B cell (primary cell): ENCODE data around the gene SPTLC2. TPM values are rescaled to one million over a fixed set of nuclear protein-coding genes. Genes with fewer than 3 reads are reported as not detected.

Source experiments
- ATAC-seq: fragments of 200-7000 bp; cut with Tn5 transposase; one replicate; pipeline ENCODE4 v1.10.0; 2021; ENCODE audit warnings: low read depth, mild to moderate bottlenecking, moderate number of reproducible peaks, moderate library complexity
- CTCF ChIA-PET: fragments of 350-600 bp; sonication (Branson Sonifier 250); formaldehyde crosslinking; loops from one replicate; lab custom pipeline; 2021; ENCODE audit warnings: antibody characterized with exemption, inconsistent platforms; lab: Charles Lee
- POLR2A ChIA-PET: fragments of 350-600 bp; sonication (Branson Sonifier 250); formaldehyde crosslinking; loops from one replicate; lab custom pipeline; 2021; ENCODE audit warnings: antibody characterized with exemption; lab: Charles Lee
- DNase-seq: peaks from one replicate; pipeline ENCODE4 v3.0.0; 2013
- H2AFZ ChIP-seq: 2 replicates; pipeline ENCODE4 v1.6.1; 2012; ENCODE audit warnings: mild to moderate bottlenecking, low read depth, low read length; ENCODE audit not compliant: insufficient read depth, poor library complexity, severe bottlenecking
- H3K27ac ChIP-seq, 2 donors: 1 replicate in 1 of 2; 2 replicates in 1 of 2; pipeline ENCODE4 v1.5.1; 2012 to 2013; ENCODE audit warnings: low read length in 2 of 2, mild to moderate bottlenecking in 2 of 2, moderate library complexity in 1 of 2
- H3K27me3 ChIP-seq, 4 experiments: fragments of 200-600 bp in 1 of 4; sonication (generic) in 1 of 4; replicated peaks in 1 of 4; 1 replicate in 2 of 4; 2 replicates in 2 of 4; pipeline versions ENCODE4 v1.6.1 to v1.7.0; 2013 to 2016; ENCODE audit warnings: low read length in 3 of 4, mild to moderate bottlenecking in 2 of 4, mixed read lengths in 1 of 4, moderate library complexity in 1 of 4; ENCODE audit not compliant: insufficient read depth in 4 of 4, control insufficient read depth in 3 of 4; ENCODE audit errors: control extremely low read depth in 1 of 4
- H3K36me3 ChIP-seq, 2 experiments: replicated peaks in 1 of 2; 1 replicate in 1 of 2; 2 replicates in 1 of 2; pipeline versions ENCODE4 v1.6.1 to v1.7.1; 2013; ENCODE audit warnings: low read length in 1 of 2; ENCODE audit not compliant: insufficient read depth in 2 of 2, control insufficient read depth in 1 of 2; ENCODE audit errors: control extremely low read depth in 1 of 2, extremely low read depth in 1 of 2
- H3K4me1 ChIP-seq, 2 donors: fragments of 200-600 bp in 1 of 2; sonication (generic) in 1 of 2; 1 replicate in 1 of 2; 2 replicates in 1 of 2; pipeline versions ENCODE4 v1.5.1 to v1.6.1; 2013 to 2017; ENCODE audit warnings: low read length in 2 of 2; ENCODE audit not compliant: control insufficient read depth in 2 of 2, insufficient read depth in 2 of 2
- H3K4me2 ChIP-seq: replicated peaks from 2 replicates; pipeline ENCODE3; 2012; ENCODE audit warnings: mild to moderate bottlenecking, low read depth, low read length; ENCODE audit not compliant: poor library complexity, severe bottlenecking
- H3K4me3 ChIP-seq, 5 experiments: fragments of 200-600 bp in 1 of 5; sonication (generic) in 1 of 5; 1 replicate in 3 of 5; 2 replicates in 2 of 5; pipeline versions ENCODE4 v1.5.1 to v1.7.0; 2011 to 2016; ENCODE audit warnings: low read length in 4 of 5, mild to moderate bottlenecking in 4 of 5, low read depth in 2 of 5, control low read depth in 1 of 5, moderate library complexity in 1 of 5; ENCODE audit not compliant: insufficient read depth in 1 of 5; ENCODE audit errors: control extremely low read depth in 1 of 5, extremely low read depth in 1 of 5
- H3K79me2 ChIP-seq: fragments of 200-600 bp; sonication (generic); one replicate; pipeline ENCODE4 v1.6.0; 2016; ENCODE audit warnings: low read length; ENCODE audit not compliant: control insufficient read depth, insufficient read depth
- H3K9ac ChIP-seq: fragments of 200-600 bp; sonication (generic); 2 replicates; pipeline ENCODE4 v1.6.1; 2017; ENCODE audit warnings: mild to moderate bottlenecking, low read length, moderate library complexity
- H3K9me3 ChIP-seq, 3 donors: one replicate each; pipeline versions ENCODE4 v1.6.1 to v1.7.1; 2013; ENCODE audit warnings: low read length in 2 of 3; ENCODE audit not compliant: control insufficient read depth in 2 of 3, insufficient read depth in 1 of 3; ENCODE audit errors: control extremely low read depth in 1 of 3
- H4K20me1 ChIP-seq: 2 replicates; pipeline ENCODE4 v1.6.0; 2012; ENCODE audit warnings: mild to moderate bottlenecking, low read length; ENCODE audit not compliant: insufficient read depth, control insufficient read depth, poor library complexity, severe bottlenecking
- H3K27ac Mint-ChIP-seq: one replicate; pipeline ENCODE4 v1.8.0; 2021; ENCODE audit warnings: mixed read lengths
- H3K27me3 Mint-ChIP-seq: one replicate; pipeline ENCODE4 v1.8.0; 2021; ENCODE audit warnings: mixed read lengths
- H3K4me1 Mint-ChIP-seq: one replicate; pipeline ENCODE4 v1.8.0; 2021; ENCODE audit warnings: mixed read lengths
- H3K4me3 Mint-ChIP-seq: one replicate; pipeline ENCODE4 v1.8.0; 2021; ENCODE audit warnings: mixed read lengths
- H3K9me3 Mint-ChIP-seq: one replicate; pipeline ENCODE4 v1.8.0; 2022; ENCODE audit warnings: mixed read lengths; ENCODE audit not compliant: insufficient read depth
- EZH2 ChIP-seq: IDR thresholded peaks from 2 replicates; pipeline ENCODE4 v1.6.1; 2012; ENCODE audit warnings: borderline replicate concordance, low read depth, mild to moderate bottlenecking, moderate library complexity, low read length; ENCODE audit not compliant: insufficient read depth, poor library complexity, severe bottlenecking
- WGBS: methylation state at CpG from one replicate; pipeline ENCODE4 v1.1.5; 2013; ENCODE audit warnings: missing lambda C conversion rate; ENCODE audit not compliant: insufficient coverage; 5-methylcytosine and 5-hydroxymethylcytosine counted together
- intact Hi-C: fragments of 100-400 bp; cut with micrococcal nuclease; formaldehyde crosslinking; loops from one replicate; pipeline ENCODE4 v1.10.0; 2022
- polyA plus RNA-seq: library from polyadenylated mRNA; depleted of rRNA; stranded (reverse); fragments of >200 nt; gene quantifications from 2 replicates; pipeline ENCODE4 v1.2.3, GENCODE V29; 2012
- total RNA-seq, 2 donors: library from RNA; stranded (reverse); fragments of 120-200 nt in 1 of 2; gene quantifications; 1 replicate in 1 of 2; 2 replicates in 1 of 2; pipeline versions ENCODE4 v1.2.3 to v1.2.4, GENCODE V29; 2013 to 2022
- TF ChIP-seq, protein P1 (sequence below): fragments of 200-600 bp; IDR thresholded peaks from one replicate; pipeline ENCODE4 v1.8.0; 2022; ENCODE audit warnings: antibody characterized with exemption, mild to moderate bottlenecking

The SPTLC2 gene
- total and polyA plus RNA-seq, 2 donors (not counting 1 experiment from before 2014, with no cell fraction given): 9.4 to 41.4 TPM

DNA sequence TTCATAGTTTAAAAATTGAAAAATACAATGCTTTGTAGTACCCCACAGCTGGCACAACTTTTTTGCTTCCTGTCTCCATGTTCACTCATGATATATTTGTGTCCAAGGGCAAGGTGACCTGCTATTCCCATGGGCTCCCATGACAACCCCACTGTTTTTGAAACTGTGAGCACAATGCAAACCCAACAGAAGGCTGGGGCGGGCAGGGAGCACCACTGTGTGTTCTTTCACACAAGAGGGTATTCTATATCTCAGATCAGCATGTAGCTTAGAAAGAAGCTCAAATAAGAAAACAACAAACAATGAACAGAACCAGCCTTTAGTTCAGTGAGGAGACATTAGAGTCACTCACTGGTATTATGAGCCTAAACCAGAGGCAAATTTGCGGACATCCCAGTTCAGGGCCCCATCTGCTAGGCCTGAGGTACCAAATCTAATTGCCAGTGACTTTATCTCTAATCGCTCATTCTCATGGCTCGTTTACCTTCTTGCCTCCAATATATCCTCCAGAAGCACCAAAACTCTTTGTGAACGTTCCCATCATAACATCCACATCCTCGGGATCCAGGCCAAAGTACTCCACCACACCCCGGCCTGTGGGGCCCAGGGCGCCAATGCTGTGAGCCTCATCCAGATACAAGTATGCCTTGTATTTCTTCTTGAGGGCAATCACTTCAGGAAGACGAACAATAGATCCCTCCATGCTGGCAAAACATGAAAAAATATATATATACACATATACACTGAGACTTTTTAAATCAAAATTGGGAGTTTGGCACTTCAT, 61.4 kb downstream of the SPTLC2 start:
- H3K27ac ChIP-seq: peak overlapping the region; percentile 18 to 73
- no peak overlapping the region for H3K4me3 ChIP-seq
- ATAC-seq (no peak), DNase-seq (no peak)
- no peaks in the 10 kb centered on the region for H3K27me3 ChIP-seq
- H3K9me3 ChIP-seq: no peaks in the 10 kb centered on the region
- Mint-ChIP-seq H3K4me3 (no peak overlapping the region), H3K27me3 (no peaks in the 10 kb centered on the region), H3K27ac (no peak overlapping the region), H3K4me1 (peaks cover 3% of the 10 kb centered on the region), H3K9me3 (no peaks in the 10 kb centered on the region)
- intact Hi-C loops: no loop called here
- H4K20me1 ChIP-seq: no peaks in the 10 kb centered on the region
- peak overlapping the region; percentile 39 for H3K4me2 ChIP-seq
- H2AFZ ChIP-seq: no peak overlapping the region
- peaks cover 59% of the 10 kb centered on the region for H3K79me2 ChIP-seq
- H3K4me1 ChIP-seq: peaks cover 19 to 36% of the 10 kb centered on the region in 2 donors
- TF ChIP-seq, protein P1, sequence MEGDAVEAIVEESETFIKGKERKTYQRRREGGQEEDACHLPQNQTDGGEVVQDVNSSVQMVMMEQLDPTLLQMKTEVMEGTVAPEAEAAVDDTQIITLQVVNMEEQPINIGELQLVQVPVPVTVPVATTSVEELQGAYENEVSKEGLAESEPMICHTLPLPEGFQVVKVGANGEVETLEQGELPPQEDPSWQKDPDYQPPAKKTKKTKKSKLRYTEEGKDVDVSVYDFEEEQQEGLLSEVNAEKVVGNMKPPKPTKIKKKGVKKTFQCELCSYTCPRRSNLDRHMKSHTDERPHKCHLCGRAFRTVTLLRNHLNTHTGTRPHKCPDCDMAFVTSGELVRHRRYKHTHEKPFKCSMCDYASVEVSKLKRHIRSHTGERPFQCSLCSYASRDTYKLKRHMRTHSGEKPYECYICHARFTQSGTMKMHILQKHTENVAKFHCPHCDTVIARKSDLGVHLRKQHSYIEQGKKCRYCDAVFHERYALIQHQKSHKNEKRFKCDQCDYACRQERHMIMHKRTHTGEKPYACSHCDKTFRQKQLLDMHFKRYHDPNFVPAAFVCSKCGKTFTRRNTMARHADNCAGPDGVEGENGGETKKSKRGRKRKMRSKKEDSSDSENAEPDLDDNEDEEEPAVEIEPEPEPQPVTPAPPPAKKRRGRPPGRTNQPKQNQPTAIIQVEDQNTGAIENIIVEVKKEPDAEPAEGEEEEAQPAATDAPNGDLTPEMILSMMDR: no peak
- TF ChIP-seq EZH2: no peak
- H3K9ac ChIP-seq: no peak overlapping the region
- ChIA-PET POLR2A (no interaction called here), CTCF (no interaction called here)
- peaks cover 4 to 59% of the 10 kb centered on the region in 2 experiments for H3K36me3 ChIP-seq
- 88% methylated on average over 6 of the region's 9 CpGs for WGBS

DNA sequence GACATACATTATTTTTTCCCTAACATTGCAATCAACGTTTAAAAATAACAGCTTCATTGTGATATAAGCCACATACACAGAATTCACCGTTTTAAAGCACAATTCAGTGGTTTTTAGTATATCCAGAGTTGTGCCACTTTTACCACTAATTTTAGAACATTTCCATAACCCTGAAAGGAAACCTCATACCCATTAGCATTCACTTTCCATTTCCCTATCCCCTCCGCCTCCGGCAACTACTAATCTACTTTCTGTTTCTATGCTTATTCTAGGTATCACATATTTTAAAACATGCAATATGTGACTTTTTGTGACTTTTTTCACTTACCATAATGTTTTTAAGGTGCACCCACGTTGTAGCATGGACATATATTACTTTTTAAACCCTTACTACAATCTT, 62.2 kb downstream of the SPTLC2 start:
- no peak for ATAC-seq
- H3K27ac Mint-ChIP-seq: no peak overlapping the region
- no peak overlapping the region for H3K4me3 ChIP-seq
- H3K27me3 Mint-ChIP-seq: no peaks in the 10 kb centered on the region
- H2AFZ ChIP-seq: no peak overlapping the region
- peak overlapping the region; percentile 39 for H3K4me2 ChIP-seq
- peaks cover 4 to 66% of the 10 kb centered on the region in 2 experiments for H3K36me3 ChIP-seq
- no peak overlapping the region for H3K4me3 Mint-ChIP-seq
- TF ChIP-seq EZH2: no peak
- TF ChIP-seq, protein P1: no peak
- H4K20me1 ChIP-seq: no peaks in the 10 kb centered on the region
- 0% methylated on average over 1 of the region's 5 CpGs for WGBS
- DNase-seq: peak; percentile 37
- H3K4me1 Mint-ChIP-seq: peaks cover 3% of the 10 kb centered on the region
- peaks cover 19 to 36% of the 10 kb centered on the region in 2 donors for H3K4me1 ChIP-seq
- H3K9me3 ChIP-seq: no peaks in the 10 kb centered on the region
- H3K9me3 Mint-ChIP-seq: no peaks in the 10 kb centered on the region
- ChIA-PET CTCF (interaction anchor here (0.6 to 6.6 kb wide), 2 partner anchors 102 to 252 kb away, joined by 3 to 56 read pairs; no protein-coding TSS in a partner anchor), POLR2A (interaction anchor here (0.5 kb wide), 1 partner anchor 15 kb away, joined by 9 read pairs; no protein-coding TSS in a partner anchor)
- H3K27me3 ChIP-seq: no peaks in the 10 kb centered on the region
- H3K9ac ChIP-seq: no peak overlapping the region
- H3K27ac ChIP-seq: peak overlapping the region; percentile 46 to 73
- intact Hi-C loops: no loop called here
- H3K79me2 ChIP-seq: peaks cover 66% of the 10 kb centered on the region
